Measurements from ENCODE around the gene ALOX5AP. TPM values are rescaled to one million over a fixed set of nuclear protein-coding genes. Genes with fewer than 3 reads are reported as not detected.

ALOX5AP gene
- total and polyA plus RNA-seq, 5 donors, result 1.9 to 12.4 (median 7.9) TPM

Other genes with a start within 250 kb of the ALOX5AP start
- 10 to 100 TPM; 10.3 to 12.3 (median 10.5) TPM for gene USPL1, start 117.6 kb upstream of the ALOX5AP start, total RNA-seq
- 5.7 TPM for gene USPL1, start 117.6 kb upstream of the ALOX5AP start, polyA plus RNA-seq
- gene MEDAG, start 170.7 kb downstream of the ALOX5AP start, total RNA-seq, result 10 to 100 TPM in 1 of 4 donors, 1 to 10 TPM in 3; 5.4 to 22.2 (median 8.5) TPM
- 7.3 TPM for gene MEDAG, start 170.7 kb downstream of the ALOX5AP start, polyA plus RNA-seq
- not detected for gene TEX26, start 197.1 kb downstream of the ALOX5AP start, total RNA-seq
- 0.27 TPM for gene TEX26, start 197.1 kb downstream of the ALOX5AP start, polyA plus RNA-seq

Measured in right cardiac atrium (tissue), 5 donors.